NCI-H69 (cell line): ENCODE results near the gene ASMT.
"Not testable (repeated sequence)": the region's sequence is repeated elsewhere in the genome, so short reads cannot be mapped to it uniquely, and the experiment has no call there.

Experiments
- DNase-seq: peaks from one replicate; lab custom pipeline; 2025; lab: John Stamatoyannopoulos, UW

ASMT gene

DNA sequence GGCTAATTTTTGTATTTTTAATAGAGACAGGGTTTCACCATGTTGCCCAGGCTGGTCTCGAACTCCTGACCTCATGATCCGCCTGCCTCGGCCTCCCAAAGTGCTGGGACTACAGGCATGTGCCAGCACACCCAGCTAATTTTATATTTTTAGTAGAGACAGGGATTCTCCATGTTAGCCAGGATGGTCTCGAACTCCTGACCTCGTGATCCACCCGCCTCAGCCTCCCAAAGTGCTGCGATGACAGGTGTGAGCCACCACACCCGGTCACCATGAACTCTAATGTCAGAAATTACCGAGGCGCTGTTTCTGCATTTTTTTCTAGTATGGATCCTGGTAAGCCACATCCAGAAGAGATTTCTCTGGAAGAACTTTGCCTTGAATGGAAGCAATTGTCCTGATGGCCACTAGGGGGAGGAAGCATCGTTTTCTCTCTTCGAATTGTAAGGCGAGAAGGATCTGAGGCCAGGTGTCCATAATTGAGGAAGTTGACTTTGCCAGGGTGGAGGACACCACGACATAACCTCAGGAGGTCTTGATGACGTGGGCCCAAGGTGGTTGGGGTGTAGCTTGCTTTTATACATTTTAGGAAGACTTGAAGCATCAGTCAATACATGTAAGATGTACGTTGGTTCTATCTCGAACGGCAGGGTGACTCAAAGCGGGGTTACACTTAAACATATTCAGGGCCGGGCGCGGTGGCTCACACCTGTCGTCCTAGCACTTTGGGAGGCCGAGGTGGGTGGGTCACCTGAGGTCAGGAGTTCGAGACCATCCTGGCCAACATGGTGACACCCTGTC, 37.4 kb downstream of the ASMT start:
- peak; percentile 72 for DNase-seq

DNA sequence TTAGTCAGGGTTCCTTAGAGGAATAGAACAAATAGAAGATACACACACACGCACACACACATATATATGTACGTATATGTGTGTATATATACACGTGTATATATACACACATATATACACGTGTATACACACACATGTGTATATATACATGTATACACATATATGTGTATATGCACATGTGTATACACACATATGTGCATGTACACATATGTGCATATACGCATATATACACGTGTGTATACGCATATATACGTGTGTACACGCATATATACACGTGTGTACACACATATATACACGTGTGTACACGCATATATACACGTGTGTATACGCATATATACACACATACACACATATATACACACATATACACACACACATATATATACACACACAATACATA, 41.5 kb downstream of the ASMT start:
- no peak for DNase-seq

DNA sequence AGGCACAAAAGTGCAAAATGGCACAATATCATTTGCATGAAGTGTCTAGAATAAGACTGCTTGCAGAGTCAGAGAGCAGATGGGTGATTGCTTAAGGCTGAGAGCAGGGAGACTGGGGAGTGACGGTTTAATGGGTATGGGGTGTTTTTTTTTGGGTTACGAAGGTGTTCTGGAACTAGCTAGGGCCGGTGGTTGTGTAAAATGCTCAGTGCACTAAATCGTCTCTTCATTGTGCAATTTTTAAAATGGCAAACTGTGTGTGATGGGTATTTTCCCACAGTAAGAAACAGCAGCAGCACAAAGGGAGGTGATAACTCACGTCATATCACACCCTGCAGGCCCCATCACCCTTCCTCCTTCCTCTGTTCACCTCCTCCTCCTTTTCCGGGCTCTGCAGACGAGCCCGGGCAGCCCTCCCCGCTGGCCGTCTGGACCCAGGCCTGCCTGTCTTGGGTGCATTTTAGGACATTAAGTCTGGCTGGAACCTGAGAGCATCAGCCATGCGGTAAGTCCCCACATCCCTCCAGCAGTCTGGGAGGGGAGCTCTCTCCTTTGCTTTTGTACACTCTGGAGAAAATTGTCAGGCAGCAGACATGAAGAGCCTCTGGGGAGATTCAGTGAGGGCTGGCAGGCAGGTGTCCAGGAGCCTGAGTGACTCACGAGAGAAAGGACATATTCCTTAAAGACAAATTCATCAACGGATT, 42.7 kb downstream of the ASMT start:
- DNase-seq: peak; percentile 86

DNA sequence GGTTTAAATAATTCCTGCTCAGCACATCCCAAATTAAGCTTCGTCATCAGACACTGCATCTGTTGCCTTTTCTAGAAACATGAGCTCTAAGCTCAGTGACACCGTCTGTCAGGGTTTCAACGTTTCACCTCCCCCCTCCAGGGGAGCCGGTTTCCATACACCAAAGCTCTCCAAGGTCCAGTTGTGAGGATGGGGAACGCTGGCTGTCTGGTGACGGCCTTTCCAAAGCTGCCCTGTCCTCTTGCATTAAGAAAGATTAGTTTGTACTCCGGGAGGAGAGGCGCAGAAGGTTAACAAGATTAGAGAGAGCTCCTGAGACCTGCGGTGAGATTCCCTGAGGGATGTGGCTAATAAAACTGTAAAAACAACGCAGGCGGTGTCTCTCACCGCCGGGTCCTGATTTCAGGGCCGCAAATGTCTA, 43.2 kb downstream of the ASMT start:
- no peak for DNase-seq

DNA sequence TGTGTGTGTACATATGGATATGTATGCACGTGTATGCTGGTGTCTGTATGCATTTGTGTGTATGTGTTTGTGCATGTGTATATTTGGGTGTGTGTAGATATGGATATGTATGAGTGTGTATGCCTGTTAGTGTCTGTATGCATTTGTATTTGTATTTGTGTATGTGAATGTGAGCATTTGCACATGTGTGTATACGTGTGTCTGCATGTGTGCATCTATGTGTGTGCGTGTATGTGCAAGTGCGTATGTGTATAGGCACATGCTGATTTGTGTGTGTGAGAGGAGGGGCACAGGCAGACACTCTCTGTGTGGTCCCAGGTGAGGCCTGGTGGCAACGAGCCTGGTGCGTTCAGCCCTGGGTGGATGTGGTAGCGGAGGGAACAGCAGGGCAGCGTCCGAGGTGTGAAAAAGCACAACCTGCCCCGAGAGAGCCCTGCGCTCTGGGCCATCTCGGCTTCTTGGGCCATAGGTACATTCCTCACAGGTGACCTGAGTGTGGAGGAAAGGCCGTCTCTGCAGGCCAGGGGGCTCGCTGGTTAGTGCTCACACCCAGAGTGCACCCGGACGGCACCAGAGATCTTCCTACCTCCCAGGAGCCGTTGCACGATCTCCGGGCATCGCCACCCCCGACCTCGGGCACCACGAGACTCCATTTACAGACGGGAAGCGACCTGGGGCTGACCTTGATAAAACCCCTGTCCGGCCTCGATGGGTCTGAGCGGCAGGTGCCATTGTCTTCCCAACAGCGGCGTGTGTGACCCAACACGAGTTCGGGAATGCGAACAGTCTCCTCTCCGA, 45.0 kb downstream of the ASMT start:
- DNase-seq: no peak

DNA sequence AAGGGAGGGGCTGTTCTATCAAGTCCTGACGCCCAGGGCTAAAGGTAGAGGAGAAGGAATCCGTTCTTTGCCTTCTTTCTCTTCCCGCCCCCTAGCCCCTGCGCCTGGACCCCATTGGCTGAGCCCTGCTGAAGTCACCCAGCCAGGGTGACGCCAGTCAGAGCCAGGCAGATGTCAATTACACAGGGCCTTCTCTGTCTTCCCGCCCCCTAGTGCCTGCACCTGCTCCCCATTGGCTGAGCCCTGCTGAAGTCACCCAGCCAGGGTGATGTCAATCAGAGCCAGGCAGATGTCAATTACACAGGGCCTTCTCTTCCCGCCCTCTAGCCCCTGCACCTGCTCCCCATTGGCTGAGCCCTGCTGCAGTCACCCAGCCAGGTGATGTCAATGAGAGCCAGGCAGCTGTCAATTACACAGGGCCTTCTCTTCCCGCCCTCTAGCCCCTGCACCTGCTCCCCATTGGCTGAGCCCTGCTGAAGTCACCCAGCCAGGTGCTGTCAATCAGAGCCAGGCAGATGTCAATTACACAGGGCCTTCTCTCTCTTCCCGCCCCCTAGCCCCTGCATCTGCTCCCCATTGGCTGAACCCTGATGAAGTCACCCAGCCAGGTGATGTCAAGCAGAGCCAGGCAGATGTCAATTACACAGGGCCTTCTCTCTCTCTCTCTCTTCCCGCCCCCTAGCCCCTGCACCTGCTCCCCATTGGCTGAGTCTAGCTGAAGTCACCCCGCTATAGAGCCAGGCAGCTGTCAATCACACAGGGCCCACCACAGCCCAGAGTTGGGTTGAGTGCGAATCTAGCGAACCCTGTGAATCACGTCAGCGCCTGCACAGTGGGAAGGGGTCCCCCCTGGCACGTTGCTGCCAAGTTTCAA, 46.4 kb downstream of the ASMT start:
- DNase-seq: no peak

DNA sequence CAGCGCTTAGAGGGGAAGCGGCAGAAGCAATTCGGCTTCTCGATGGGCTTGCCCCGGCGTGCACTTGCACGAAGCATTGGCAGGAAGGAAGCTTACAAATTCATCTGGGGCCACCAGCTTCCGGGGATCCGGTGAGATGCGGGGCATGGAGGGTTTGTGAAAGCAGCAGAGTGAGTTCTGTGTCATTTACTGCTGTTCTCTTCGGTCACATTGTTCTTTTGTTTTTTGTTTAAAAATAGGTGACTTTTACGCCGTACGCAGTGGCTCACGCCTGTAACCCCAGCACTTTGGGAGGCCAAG, 47.0 kb downstream of the ASMT start:
- DNase-seq: no peak

DNA sequence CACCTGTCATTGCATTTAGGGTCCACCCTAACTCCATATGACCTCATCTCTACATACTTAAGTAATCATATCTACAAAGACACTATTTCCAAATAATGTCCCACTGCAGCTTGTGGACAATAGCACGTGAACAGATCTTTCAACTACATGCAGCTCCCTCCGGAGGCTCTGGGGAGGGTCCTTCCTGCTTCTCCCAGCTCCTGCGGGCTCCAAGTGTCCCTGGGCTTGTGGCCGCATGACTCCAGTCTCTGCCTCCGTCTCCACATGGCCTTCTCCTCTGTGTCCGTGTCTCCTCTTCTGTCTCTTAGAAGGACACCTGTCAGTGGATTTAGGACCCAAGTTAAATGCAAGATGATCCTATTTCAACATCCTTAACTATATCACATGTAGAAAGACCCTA, 52.7 kb downstream of the ASMT start:
- no peak for DNase-seq

DNA sequence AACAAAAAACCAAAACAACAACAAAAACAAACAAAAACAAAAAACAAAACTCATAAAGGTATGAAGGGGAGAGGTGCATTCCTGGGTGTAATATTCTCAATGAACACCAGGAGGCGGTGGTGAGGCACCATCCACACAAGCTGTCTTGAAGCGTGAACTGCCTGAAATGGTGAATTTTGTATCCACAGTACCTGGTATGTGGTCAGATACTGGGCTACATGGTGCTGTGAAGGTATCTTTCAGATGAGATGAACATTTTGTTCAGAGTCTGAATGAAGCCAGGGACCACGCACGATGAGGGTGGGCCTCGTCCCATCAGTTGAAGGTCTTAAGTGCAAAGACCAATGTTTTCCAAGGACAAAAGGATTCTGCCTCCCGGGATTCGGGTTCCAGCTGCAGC, 58.5 kb downstream of the ASMT start:
- peak; percentile 14 for DNase-seq

DNA sequence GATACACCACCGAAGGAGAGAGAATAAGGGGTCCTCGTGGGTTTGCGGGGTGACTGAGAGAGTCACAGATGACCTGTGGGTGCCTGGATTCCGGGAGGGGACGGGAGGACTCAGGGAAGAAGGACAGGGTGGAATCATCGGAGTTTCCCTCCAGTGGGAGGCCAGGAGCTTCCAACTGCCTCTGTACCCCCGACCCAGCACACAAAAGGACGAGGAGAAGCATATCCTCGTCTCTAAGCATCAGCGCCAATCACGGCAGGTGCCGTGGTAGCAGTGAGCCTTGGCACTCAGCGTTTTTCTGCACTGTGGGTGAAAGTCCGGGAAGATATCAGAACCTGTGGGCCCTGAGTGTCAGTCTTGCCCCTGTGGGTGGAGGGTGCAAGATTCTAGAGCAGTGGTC, 62.0 kb downstream of the ASMT start:
- DNase-seq: no peak

DNA sequence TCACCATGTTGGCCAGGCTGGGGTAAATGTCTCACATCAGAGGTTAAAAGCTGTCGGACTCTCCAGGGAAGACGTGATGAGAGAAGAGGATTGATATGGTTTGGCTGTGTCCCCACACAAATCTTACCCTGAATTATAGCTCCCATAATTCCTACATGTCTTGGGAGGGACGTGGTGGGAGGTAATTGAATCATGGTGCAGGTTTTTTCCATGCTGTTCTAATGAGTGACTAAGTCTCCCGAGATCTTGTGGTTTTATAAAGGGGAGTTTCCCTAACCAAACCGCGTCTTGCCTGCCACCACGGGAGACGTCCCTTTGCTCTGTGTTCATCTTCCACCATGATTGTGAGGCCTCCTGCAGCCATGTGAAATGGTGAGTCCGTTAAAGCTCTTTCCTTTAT, 64.4 kb downstream of the ASMT start:
- DNase-seq: no peak

DNA sequence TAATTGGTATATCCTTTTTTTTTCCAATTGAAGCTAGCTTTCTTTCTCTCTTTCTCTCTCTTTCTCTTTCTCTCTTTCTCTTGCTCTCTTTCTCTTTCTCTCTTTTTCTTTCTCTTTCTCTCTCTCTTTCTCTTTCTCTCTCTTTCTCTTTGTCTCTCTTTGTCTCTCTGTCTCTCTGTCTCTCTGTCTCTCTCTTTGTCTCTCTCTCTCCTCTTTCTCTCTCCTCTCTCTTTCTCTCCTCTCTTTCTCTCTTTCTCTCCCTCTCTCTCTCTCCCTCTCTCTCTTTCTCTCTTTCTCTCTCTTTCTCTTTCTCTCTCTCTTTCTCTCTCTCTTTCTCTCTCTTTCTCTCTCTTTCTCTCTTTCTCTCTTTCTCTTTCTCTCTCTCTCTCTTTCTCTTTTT, 66.6 kb downstream of the ASMT start:
- DNase-seq: no peak

DNA sequence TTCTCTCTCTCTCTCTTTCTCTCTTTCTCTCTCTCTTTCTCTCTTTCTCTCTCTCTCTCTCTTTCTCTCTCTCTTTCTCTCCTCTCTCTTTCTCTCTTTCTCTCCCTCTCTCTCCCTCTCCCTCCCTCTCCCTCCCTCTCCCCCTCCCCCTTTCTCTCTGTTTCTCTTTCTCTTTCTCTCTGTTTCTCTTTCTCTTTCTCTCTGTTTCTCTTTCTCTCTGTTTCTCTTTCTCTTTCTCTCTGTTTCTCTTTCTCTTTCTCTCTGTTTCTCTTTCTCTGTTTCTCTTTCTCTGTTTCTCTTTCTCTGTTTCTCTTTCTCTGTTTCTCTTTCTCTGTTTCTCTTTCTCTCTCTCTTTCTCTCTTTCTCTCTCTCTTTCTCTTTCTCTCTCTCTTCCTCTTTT, 67.0 kb downstream of the ASMT start:
- DNase-seq: not testable (repeated sequence)

DNA sequence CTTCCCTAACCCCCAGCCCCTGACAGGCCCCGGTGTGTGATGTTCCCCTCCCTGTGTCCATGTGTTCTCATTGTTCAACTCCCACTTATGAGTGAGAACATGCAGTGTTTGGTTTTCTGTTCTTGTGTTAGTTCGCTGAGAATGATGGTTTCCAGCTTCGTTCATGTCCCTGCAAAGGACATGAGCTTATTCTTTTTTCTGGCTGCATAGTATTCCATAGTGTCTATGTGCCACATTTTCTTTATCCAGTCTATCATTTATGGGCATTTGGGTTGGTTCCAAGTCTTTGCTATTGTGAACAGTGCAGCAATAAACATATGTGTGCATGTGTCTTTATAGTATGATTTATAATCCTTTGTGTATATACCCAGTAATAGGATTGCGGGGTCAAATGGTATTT, 67.6 kb downstream of the ASMT start:
- DNase-seq: not testable (repeated sequence)

DNA sequence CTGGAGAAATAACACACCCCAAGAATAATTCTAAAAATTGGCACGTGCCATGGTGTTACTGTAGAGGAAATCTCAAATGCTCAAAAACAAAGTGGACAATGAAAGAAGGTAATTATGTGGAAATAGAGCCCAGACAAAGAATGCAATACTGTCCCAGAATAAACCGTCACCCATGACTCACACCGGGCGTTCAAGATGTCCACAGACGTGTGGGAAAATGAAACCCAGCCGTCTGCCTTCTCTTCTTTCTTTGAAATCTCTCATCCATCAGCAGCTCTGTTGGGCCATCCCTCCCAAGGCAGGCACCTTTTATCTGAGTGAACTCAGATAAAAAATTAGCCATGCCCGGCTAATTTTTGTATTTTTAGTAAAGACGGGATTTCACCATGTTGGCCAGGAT, 70.0 kb downstream of the ASMT start:
- DNase-seq: not testable (repeated sequence)

DNA sequence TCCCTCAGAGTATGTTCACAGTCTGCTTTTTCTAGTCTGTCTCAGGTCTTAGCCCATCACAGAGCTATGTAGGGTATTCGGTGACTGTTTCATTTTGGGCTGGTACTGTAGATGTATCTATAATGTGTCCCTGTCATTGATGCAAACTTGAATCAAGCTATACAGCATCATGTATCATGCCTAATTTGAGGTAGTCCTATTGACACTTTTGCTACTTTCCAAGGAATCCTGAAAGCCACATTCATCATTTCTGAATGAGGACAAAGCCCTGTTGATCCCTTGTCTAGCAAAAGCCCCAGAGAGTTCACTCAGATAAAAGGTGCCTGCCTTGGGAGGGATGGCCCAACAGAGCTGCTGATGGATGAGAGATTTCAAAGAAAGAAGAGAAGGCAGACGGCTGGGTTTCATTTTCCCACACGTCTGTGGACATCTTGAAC, 70.6 kb downstream of the ASMT start:
- DNase-seq: not testable (repeated sequence)

DNA sequence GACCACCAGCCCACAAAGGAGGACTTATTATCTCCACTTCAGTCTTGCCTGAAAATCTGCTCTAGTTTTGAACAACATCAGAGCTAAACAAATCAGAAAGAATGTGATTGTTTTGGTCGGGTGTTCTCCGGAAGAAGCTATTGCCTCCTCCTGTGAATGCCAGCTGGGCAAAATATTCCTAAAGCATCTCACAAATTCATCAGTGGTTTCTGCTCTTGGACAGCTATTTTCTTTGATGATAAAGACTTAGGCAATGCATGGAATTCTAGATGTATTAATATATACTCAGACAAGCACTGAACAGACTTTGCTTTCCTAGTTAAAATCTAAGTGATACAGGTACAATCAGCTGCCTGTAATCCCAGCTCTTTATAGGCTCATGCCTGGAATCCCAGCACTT, 71.8 kb downstream of the ASMT start:
- DNase-seq: no peak
